Esophagus (tissue), 2 donors: ENCODE data around the gene CHCHD3. TPM values are rescaled to one million over a fixed set of nuclear protein-coding genes. Genes with fewer than 3 reads are reported as not detected.

Source experiments
- H3K27ac ChIP-seq, 2 donors: one replicate each; pipeline ENCODE4 v1.5.1; 2013; ENCODE audit warnings: low read depth in 2 of 2, mild to moderate bottlenecking in 2 of 2, inconsistent platforms in 1 of 2, low read length in 1 of 2, moderate library complexity in 1 of 2
- H3K27me3 ChIP-seq, 2 donors: one replicate each; pipeline ENCODE4 v1.6.1; 2013; ENCODE audit warnings: low read length in 2 of 2, control low read depth in 1 of 2, mild to moderate bottlenecking in 1 of 2; ENCODE audit not compliant: insufficient read depth in 2 of 2, control insufficient read depth in 1 of 2
- H3K36me3 ChIP-seq, 2 donors: one replicate each; pipeline ENCODE4 v1.6.1; 2013; ENCODE audit warnings: low read length in 1 of 2; ENCODE audit not compliant: control insufficient read depth in 2 of 2, insufficient read depth in 2 of 2
- H3K4me1 ChIP-seq, 2 donors: one replicate each; pipeline ENCODE4 v1.6.1; 2013; ENCODE audit warnings: low read length in 1 of 2; ENCODE audit not compliant: control insufficient read depth in 2 of 2, insufficient read depth in 2 of 2
- H3K4me3 ChIP-seq, 2 donors: one replicate each; pipeline ENCODE4 v1.5.1; 2013; ENCODE audit warnings: low read length in 2 of 2, mild to moderate bottlenecking in 2 of 2, low read depth in 1 of 2, moderate library complexity in 1 of 2
- H3K9me3 ChIP-seq, 2 donors: one replicate each; pipeline ENCODE4 v1.6.1; 2013; ENCODE audit warnings: mild to moderate bottlenecking in 2 of 2, low read depth in 1 of 2, low read length in 1 of 2, moderate library complexity in 1 of 2; ENCODE audit not compliant: control insufficient read depth in 2 of 2, insufficient read depth in 1 of 2
- WGBS, 2 donors: extraction: QIAGEN DNeasy Blood & Tissue Kit; methylation state at CpG; one replicate each; pipeline ENCODE4 v1.1.7; 2013; 5-methylcytosine and 5-hydroxymethylcytosine counted together
- polyA plus RNA-seq, 2 donors: library from polyadenylated mRNA; stranded (reverse); fragments of 200-250 nt; gene quantifications; one replicate each; pipeline ENCODE4 v1.2.3, GENCODE V29; 2013
- donor health status: healthy with polysubstance abuse.
- donor health status: Bipolar disorder and iron deficiency.

The CHCHD3 gene
- polyA plus RNA-seq, 2 donors = 7.4 to 29.0 TPM

GRCh38 chr7:133051719-133052400 is 30.0 kb downstream of the CHCHD3 start:
- Histone ChIP-seq H3K27me3 (no peaks in the 10 kb centered on the region), H3K4me3 (no peak overlapping the region), H3K4me1 (peaks cover 0 to 2% of the 10 kb centered on the region in 2 donors), H3K9me3 (no peaks in the 10 kb centered on the region), H3K27ac (no peak overlapping the region), H3K36me3 (no peaks in the 10 kb centered on the region)
- 88 to 94% methylated on average over 5 of the region's 5 CpGs for WGBS, 2 donors

- WGBS, 2 donors = 63 to 67% methylated on average over 2 of the region's 2 CpGs
- H3K27me3 ChIP-seq = no peaks in the 10 kb centered on the region
- no peak overlapping the region for H3K4me3 ChIP-seq
- no peaks in the 10 kb centered on the region for H3K36me3 ChIP-seq
- peaks cover 0 to 2% of the 10 kb centered on the region in 2 donors for H3K4me1 ChIP-seq
- no peak overlapping the region for H3K27ac ChIP-seq
- no peaks in the 10 kb centered on the region for H3K9me3 ChIP-seq
Measured at GRCh38 chr7:133051066-133051465, 30.8 kb downstream of the CHCHD3 start.

DNA sequence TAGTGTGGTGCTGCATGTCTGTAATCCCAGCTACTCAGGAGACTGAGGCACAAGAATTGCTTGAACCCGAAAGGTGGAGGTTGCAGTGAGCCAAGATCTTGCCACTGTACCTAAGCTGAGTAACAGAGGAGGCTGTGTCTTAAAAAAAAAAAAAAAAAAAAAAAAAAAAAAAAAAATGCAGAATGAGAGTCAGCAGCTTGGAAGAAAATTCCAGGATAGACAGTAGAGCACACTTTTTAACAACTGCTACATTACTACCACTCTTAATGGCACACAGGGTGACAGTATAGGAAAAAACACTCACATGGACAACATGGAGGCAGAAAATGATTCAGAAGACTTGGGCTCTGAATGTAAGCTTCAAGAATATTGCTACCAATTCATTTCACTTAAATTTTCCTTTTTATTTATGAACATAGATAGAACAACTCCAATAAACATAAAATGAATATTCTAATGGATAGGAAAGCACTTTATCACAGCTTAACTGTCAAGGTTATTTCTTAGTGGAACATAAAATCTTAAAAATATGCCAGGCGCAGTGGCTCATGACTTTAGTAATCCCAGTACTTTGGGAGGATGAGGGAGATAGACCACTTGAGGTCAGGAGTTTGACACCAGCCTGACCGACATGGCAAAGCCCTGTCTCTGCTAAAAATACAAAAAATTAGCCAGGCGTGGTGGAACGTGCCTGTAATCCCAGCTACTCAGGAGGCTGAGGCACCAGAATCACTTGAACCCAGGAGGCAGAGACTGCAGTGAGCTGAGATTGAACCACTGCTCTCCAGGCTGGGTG is 31.5 kb downstream of the CHCHD3 start:
- Histone ChIP-seq H3K27me3 (no peaks in the 10 kb centered on the region), H3K27ac (no peak overlapping the region), H3K4me1 (peaks cover 0 to 2% of the 10 kb centered on the region in 2 donors), H3K36me3 (no peaks in the 10 kb centered on the region), H3K9me3 (no peaks in the 10 kb centered on the region), H3K4me3 (no peak overlapping the region)
- WGBS, 2 donors = 82 to 86% methylated on average over 5 of the region's 5 CpGs

- no peaks in the 10 kb centered on the region for H3K9me3 ChIP-seq
- H3K36me3 ChIP-seq = no peaks in the 10 kb centered on the region
- H3K4me3 ChIP-seq = no peak overlapping the region
- no peaks in the 10 kb centered on the region for H3K27me3 ChIP-seq
- WGBS, 2 donors = 93 to 94% methylated on average over 4 of the region's 4 CpGs
- no peak overlapping the region for H3K27ac ChIP-seq
- peaks cover 0 to 2% of the 10 kb centered on the region in 2 donors for H3K4me1 ChIP-seq
Measured at GRCh38 chr7:133048589-133048988, 33.3 kb downstream of the CHCHD3 start.

DNA sequence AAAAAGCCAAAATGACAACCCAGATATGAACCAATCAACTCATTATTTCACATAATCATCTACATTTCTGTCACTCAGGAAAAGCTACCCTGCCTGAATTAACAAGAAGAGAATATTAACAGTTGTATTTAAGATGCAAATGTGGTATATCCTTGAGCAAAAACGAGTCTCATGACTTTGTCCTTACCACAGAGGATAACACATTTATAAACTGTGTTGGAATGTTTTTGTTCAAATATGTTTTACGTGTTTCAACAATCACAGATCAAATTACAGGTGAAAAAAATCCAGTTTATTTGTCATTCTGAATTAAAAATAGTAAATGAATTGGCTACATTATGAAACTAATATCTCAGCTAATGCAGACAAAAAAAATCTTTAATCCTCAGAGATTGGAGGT is 34.6 kb downstream of the CHCHD3 start:
- Histone ChIP-seq H3K4me1 (peaks cover 0 to 2% of the 10 kb centered on the region in 2 donors), H3K4me3 (no peak overlapping the region), H3K27me3 (no peaks in the 10 kb centered on the region), H3K36me3 (no peaks in the 10 kb centered on the region), H3K9me3 (no peaks in the 10 kb centered on the region), H3K27ac (no peak overlapping the region)
- 70 to 73% methylated on average over 2 of the region's 2 CpGs for WGBS, 2 donors

DNA sequence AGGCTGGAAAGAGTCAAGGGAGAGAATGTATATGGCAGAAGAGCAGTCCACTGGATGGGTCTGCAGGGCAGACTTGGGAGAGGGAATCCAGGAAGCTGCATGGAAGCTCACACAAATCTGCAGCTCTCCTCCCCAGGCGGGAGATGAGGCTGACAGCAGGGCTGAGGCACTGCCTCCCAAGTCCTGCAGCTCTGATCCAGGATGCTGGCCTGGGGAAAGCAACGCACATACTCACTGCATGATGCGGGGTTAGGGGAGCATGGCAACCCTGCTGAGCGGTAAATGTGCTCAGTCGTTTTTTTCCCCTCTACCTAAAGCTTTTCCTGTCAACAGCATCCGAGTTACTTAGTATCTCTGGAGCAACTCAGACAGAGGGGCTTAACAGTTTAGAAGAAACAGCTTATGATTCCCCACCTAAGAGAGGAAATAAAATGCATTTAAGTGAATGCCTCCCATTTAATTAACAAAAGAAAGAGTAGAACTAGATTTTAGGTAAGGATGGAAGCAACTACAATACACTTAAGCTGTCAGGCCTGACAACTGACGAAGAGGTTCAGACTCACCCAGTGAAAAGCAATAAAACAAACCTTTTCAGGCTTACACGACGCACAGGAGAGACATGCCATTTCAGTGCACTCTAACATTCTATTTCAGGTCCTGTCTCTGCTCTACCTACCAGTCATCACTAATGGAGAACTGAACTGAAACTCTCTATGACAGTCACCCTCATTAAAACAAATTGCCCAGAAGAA is 37.0 kb downstream of the CHCHD3 start:
- Histone ChIP-seq H3K4me1 (no peaks in the 10 kb centered on the region), H3K27ac (no peak overlapping the region), H3K36me3 (no peaks in the 10 kb centered on the region), H3K4me3 (no peak overlapping the region), H3K9me3 (no peaks in the 10 kb centered on the region), H3K27me3 (no peaks in the 10 kb centered on the region)
- 91 to 94% methylated on average over 9 of the region's 9 CpGs for WGBS, 2 donors

GRCh38 chr7:133040674-133041073 is 41.2 kb downstream of the CHCHD3 start:
- no peaks in the 10 kb centered on the region for H3K27me3 ChIP-seq
- no peak overlapping the region for H3K27ac ChIP-seq
- H3K4me3 ChIP-seq = no peak overlapping the region
- WGBS, 2 donors = 96% methylated on average over 7 of the region's 7 CpGs
- no peaks in the 10 kb centered on the region for H3K36me3 ChIP-seq
- no peaks in the 10 kb centered on the region for H3K4me1 ChIP-seq
- no peaks in the 10 kb centered on the region for H3K9me3 ChIP-seq

GRCh38 chr7:133040178-133040577 is 41.7 kb downstream of the CHCHD3 start:
- Histone ChIP-seq H3K27me3 (no peaks in the 10 kb centered on the region), H3K9me3 (no peaks in the 10 kb centered on the region)
- WGBS, 2 donors = 93 to 100% methylated on average over 1 of the region's 1 CpG

GRCh38 chr7:133039614-133040013 is 42.3 kb downstream of the CHCHD3 start:
- Histone ChIP-seq H3K27me3 (no peaks in the 10 kb centered on the region), H3K4me1 (no peaks in the 10 kb centered on the region), H3K27ac (no peak overlapping the region), H3K4me3 (no peak overlapping the region), H3K36me3 (no peaks in the 10 kb centered on the region), H3K9me3 (no peaks in the 10 kb centered on the region)
- 95% methylated on average over 2 of the region's 2 CpGs for WGBS, 2 donors

More at GRCh38 chr7:133040178-133040577, 41.7 kb downstream of the CHCHD3 start:
- H3K4me1 ChIP-seq = no peaks in the 10 kb centered on the region
- no peak overlapping the region for H3K27ac ChIP-seq
- no peaks in the 10 kb centered on the region for H3K36me3 ChIP-seq
- no peak overlapping the region for H3K4me3 ChIP-seq
